GM13977 (cell line): ENCODE measurements around the gene TARS2.

ENCODE experiments used
- DNase-seq: peaks from one replicate; pipeline ENCODE4 v3.0.0; 2012; ENCODE audit warnings: low spot score
- in situ Hi-C: fragments of 300-500 bp; cut with MboI; formaldehyde crosslinking; loops from one replicate; pipeline ENCODE4 v1.12.0; 2022; ENCODE audit warnings: low sequenced_read_pairs, low pct_unique_long_range_greater_than_20kb, mixed read lengths, inconsistent platforms; ENCODE audit not compliant: unreplicated experiment
- TF ChIP-seq, protein P1 (sequence below): IDR thresholded peaks from 2 replicates; pipeline ENCODE4 v1.5.1; 2012; ENCODE audit warnings: mild to moderate bottlenecking, control low read depth; ENCODE audit not compliant: insufficient read depth; ENCODE audit errors: extremely low read depth, missing control alignments

Gene TARS2, protein sequence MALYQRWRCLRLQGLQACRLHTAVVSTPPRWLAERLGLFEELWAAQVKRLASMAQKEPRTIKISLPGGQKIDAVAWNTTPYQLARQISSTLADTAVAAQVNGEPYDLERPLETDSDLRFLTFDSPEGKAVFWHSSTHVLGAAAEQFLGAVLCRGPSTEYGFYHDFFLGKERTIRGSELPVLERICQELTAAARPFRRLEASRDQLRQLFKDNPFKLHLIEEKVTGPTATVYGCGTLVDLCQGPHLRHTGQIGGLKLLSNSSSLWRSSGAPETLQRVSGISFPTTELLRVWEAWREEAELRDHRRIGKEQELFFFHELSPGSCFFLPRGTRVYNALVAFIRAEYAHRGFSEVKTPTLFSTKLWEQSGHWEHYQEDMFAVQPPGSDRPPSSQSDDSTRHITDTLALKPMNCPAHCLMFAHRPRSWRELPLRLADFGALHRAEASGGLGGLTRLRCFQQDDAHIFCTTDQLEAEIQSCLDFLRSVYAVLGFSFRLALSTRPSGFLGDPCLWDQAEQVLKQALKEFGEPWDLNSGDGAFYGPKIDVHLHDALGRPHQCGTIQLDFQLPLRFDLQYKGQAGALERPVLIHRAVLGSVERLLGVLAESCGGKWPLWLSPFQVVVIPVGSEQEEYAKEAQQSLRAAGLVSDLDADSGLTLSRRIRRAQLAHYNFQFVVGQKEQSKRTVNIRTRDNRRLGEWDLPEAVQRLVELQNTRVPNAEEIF

DNA sequence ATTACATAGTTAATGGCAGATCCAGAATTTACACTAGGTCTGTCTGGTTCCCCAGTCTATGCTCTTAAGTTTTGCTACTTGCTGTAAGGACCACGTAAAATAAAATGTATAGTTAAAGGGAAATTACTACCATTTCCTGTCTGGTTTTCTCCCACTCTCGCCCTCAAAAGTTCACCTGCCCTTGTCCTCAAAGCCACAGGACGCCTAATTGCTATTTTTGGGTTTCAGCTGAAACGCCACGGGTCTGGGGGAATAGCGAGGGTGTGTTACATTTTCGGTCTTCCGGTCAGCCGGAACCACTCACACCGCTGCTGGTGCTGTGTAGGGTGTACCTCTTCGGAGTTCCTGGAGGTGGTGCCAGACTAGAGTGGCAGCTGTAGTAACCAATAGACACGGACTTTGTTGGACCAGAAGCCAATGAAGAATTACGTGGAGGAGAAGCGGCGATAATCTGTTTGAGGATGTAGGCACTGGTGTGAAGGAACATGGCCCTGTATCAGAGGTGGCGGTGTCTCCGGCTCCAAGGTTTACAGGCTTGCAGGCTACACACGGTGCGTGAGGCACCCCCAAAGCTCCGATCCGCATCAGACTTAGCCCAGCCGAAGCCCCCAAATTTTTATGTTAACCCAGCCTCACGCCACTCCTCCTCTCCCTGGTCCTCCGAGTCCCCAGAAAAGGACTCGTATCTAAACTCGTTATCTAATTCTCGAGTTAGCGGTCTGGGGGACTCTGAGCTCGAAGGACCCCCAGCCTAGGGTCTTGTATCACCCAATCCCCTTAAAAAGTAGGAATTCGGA, at the start of gene TARS2:
Gene TARS2 (plus strand): TSS at position 454 of the 797 bp plus-strand sequence. CDS start 32 bp downstream, at position 486.
- TF ChIP-seq, protein P1, sequence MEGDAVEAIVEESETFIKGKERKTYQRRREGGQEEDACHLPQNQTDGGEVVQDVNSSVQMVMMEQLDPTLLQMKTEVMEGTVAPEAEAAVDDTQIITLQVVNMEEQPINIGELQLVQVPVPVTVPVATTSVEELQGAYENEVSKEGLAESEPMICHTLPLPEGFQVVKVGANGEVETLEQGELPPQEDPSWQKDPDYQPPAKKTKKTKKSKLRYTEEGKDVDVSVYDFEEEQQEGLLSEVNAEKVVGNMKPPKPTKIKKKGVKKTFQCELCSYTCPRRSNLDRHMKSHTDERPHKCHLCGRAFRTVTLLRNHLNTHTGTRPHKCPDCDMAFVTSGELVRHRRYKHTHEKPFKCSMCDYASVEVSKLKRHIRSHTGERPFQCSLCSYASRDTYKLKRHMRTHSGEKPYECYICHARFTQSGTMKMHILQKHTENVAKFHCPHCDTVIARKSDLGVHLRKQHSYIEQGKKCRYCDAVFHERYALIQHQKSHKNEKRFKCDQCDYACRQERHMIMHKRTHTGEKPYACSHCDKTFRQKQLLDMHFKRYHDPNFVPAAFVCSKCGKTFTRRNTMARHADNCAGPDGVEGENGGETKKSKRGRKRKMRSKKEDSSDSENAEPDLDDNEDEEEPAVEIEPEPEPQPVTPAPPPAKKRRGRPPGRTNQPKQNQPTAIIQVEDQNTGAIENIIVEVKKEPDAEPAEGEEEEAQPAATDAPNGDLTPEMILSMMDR, result no peak
- DNase-seq, result peak; percentile 95
- in situ Hi-C loops, result no loop called here

DNA sequence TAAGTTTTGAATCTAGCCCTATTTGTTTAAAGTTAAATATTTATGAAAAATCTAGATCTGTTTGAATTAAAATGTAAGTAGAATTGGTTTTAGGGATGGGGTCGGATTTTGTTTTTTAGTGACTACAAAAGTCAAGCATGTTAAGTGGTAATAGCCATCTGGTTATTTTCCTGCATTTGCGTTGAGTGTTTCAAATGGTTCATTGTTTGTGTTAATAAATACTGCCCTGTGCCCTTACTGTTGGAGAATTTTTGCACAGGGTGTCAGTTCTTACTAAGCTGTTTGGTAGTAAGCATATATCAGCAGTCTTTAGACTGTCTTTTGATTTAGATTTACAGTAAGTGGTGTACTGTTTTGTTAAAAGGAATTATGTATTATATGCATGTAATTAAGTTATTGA, 46.1 kb upstream of the TARS2 start:
- no peak for DNase-seq
- TF ChIP-seq, protein P1, result no peak
- in situ Hi-C loops, result no loop called here

DNA sequence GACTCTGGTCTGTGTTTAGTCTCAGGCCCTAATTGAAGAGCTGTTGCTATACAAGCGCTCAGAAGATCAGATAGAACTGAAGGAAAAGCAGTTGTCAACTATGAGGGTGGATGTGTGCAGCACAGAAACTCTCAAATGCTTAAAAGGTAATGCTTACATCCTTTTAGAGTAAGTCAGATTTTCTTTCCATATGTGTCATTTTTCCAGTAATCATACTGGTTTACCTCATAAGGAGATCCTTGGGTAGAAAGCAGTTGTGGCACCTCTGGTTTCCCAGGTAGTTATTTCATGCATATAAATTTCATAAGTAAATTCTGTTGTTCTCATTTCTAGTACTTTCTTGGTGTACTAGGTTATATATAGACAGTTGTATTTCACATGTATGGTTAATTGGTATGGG, 43.0 kb upstream of the TARS2 start:
- TF ChIP-seq, protein P1, result no peak
- in situ Hi-C loops, result no loop called here
- DNase-seq, result no peak

DNA sequence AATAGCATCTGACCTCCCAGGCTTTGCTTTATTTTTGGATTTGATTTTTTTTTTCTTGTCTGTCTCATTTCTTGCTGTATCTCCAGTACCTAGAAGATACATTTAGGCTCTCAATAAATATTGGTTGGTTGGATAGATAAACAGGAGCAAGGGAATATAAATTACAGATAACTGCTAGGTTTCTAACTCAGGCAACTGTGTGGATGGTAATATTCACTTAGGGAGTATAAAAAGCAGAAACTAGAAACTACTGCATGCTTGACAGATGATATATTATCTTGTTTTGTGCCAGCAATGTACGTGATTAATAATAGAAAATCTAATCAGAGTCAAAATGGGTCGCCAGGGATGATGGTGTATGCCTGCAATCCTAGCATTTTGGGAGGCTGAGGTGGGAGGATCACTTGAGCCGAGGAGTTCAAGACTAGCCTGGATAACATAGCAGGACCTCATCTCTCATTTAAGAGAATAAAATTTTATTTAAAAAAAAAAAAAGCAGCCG, 31.0 kb upstream of the TARS2 start:
- DNase-seq, result no peak
- in situ Hi-C loops, result no loop called here
- TF ChIP-seq, protein P1, result no peak

DNA sequence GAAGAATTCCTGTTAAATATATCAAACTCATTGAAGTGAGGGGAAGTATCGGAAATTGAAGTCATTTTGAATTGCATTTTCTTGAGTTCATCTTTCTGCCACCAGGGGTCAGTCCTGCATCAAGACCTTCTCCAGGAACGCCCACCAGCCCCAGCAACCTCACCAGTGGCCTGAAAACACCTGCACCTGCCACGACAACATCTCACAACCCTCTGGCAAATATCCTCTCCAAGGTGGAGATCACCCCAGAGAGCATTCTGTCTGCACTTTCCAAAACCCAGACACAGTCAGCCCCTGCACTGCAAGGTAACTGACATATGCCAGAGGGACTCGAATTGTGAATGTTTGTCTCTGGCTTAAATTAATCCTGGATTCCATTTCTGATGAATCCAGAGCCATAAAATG, 22.8 kb upstream of the TARS2 start:
- in situ Hi-C loops, result loop anchor here (10.0 kb wide), 1 partner anchor 70 kb away; no protein-coding TSS in a partner anchor
- peak; percentile 79 for DNase-seq
- TF ChIP-seq, protein P1, result peak; percentile 64

DNA sequence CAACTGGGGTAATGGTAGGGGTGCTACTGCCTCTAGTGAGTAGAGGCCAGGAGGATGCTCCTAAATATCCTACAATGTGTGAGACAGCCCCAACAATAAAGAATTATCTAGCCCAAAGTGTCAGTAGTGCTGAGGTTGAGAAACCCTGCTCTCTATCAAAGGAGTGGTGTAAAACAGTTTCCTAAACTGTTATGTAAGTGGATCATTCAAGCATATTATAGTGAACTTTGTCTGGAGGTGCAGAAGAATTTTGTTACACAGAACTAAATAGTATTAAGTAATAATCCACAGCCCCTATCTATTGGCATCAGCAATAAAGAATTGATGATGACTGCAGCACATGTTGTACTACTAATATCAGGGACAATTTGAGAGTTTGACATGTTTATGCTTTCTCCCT, 20.3 kb upstream of the TARS2 start:
- TF ChIP-seq, protein P1, result no peak
- DNase-seq, result no peak
- in situ Hi-C loops, result loop anchor here (10.0 kb wide), 1 partner anchor 68 kb away; no protein-coding TSS in a partner anchor
